ENCODE data around the gene BLOC1S5. TPM values are rescaled to one million over a fixed set of nuclear protein-coding genes. Genes with fewer than 3 reads are reported as not detected.

The BLOC1S5 gene
- total and polyA plus RNA-seq, 9 of the 15 experiments (the other 6 are each of a cell fraction or from before 2014, with no cell fraction given) = 8.5 to 41.0 (median 27.7) TPM

DNA sequence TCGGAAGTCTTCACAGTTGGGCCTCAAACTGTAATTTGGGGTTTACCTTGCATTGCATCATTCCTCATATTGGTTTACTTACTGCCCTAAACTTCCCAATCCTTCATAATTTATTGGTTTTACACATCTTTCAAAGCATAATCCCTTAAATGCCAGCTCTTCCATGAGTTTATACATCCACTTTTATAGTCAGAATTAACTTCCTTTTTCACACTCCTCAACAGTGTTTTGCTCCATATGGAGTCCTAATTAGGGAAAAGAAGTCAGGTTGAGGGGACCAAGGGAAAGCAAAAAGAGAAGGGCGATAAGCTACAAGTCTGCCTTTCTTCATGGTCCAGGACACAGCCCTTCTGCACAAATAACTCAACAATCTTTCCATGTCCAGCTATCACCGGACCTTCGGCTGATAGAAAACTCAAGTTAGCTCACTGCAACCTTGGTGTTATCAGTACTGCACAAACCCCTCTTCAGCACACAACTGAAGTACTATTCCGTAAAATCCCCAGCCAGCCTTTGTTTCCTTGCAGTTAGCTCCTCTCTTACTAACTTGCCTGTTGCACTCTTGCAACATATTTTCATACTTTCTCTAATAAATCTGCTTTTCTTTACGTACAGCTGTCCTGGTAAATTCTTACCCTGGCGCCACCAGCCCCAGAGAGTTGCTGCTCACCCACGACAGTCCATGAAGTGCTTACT, 36.1 kb upstream of the BLOC1S5 start (continued):
- TF ChIP-seq, protein P1, sequence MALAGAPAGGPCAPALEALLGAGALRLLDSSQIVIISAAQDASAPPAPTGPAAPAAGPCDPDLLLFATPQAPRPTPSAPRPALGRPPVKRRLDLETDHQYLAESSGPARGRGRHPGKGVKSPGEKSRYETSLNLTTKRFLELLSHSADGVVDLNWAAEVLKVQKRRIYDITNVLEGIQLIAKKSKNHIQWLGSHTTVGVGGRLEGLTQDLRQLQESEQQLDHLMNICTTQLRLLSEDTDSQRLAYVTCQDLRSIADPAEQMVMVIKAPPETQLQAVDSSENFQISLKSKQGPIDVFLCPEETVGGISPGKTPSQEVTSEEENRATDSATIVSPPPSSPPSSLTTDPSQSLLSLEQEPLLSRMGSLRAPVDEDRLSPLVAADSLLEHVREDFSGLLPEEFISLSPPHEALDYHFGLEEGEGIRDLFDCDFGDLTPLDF (CRISPR knock-in tag; IDR thresholded peaks at IDR 0.05) = peak; percentile 73; the same call in 1 of the 2 replicates
- TF ChIP-seq ZNF24 (IDR thresholded peaks at IDR 0.05) (peak; percentile 20; the same call in 1 of the 2 replicates), SMAD1 (IDR thresholded peaks at IDR 0.05; ENCODE audit: low read depth, low read length, partially characterized antibody) (peak; percentile 18), FOXJ2 (tag; IDR thresholded peaks at IDR 0.05) (0 out of 2 replicates have a peak, but pooled peaks have one; percentile 5), TBP (optimal IDR thresholded peaks at IDR 0.05; ENCODE audit: low read depth, low read length) (peak; percentile 27), NR2C2 (CRISPR knock-in tag; IDR thresholded peaks at IDR 0.05) (no peak; the same call in 1 of the 2 replicates), NR2C2 (tag; IDR thresholded peaks at IDR 0.05) (peak; percentile 76; the same call in 1 of the 2 replicates), PML (IDR thresholded peaks at IDR 0.05; ENCODE audit: low read length) (0 out of 2 replicates have a peak, but pooled peaks have one; percentile 25), L3MBTL2 (IDR thresholded peaks at IDR 0.05) (no peak), SMC3 (conservative IDR thresholded peaks at IDR 0.05; ENCODE audit: insufficient read depth, low read depth, low read length) (no peak), TAL1 (IDR thresholded peaks at IDR 0.05) (peak; percentile 74), EHMT2 (IDR thresholded peaks at IDR 0.05) (0 out of 2 replicates have a peak, but pooled peaks have one; percentile 9), ARID1B (IDR thresholded peaks at IDR 0.05) (peak; percentile 88), NEUROD1 (IDR thresholded peaks at IDR 0.05; ENCODE audit: borderline replicate concordance, low read depth, low read length, partially characterized antibody) (peak; percentile 23), ZEB2 (IDR thresholded peaks at IDR 0.05) (no peak), RBBP5 (IDR thresholded peaks at IDR 0.05; ENCODE audit: borderline replicate concordance, insufficient read depth, low read length, poor library complexity, severe bottlenecking) (peak; percentile 40)
- TF ChIP-seq, protein P2, sequence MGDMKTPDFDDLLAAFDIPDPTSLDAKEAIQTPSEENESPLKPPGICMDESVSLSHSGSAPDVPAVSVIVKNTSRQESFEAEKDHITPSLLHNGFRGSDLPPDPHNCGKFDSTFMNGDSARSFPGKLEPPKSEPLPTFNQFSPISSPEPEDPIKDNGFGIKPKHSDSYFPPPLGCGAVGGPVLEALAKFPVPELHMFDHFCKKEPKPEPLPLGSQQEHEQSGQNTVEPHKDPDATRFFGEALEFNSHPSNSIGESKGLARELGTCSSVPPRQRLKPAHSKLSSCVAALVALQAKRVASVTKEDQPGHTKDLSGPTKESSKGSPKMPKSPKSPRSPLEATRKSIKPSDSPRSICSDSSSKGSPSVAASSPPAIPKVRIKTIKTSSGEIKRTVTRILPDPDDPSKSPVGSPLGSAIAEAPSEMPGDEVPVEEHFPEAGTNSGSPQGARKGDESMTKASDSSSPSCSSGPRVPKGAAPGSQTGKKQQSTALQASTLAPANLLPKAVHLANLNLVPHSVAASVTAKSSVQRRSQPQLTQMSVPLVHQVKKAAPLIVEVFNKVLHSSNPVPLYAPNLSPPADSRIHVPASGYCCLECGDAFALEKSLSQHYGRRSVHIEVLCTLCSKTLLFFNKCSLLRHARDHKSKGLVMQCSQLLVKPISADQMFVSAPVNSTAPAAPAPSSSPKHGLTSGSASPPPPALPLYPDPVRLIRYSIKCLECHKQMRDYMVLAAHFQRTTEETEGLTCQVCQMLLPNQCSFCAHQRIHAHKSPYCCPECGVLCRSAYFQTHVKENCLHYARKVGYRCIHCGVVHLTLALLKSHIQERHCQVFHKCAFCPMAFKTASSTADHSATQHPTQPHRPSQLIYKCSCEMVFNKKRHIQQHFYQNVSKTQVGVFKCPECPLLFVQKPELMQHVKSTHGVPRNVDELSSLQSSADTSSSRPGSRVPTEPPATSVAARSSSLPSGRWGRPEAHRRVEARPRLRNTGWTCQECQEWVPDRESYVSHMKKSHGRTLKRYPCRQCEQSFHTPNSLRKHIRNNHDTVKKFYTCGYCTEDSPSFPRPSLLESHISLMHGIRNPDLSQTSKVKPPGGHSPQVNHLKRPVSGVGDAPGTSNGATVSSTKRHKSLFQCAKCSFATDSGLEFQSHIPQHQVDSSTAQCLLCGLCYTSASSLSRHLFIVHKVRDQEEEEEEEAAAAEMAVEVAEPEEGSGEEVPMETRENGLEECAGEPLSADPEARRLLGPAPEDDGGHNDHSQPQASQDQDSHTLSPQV (IDR thresholded peaks at IDR 0.05) = peak; percentile 63; the same call in 1 of the 2 replicates
- TF ChIP-seq, protein P3, sequence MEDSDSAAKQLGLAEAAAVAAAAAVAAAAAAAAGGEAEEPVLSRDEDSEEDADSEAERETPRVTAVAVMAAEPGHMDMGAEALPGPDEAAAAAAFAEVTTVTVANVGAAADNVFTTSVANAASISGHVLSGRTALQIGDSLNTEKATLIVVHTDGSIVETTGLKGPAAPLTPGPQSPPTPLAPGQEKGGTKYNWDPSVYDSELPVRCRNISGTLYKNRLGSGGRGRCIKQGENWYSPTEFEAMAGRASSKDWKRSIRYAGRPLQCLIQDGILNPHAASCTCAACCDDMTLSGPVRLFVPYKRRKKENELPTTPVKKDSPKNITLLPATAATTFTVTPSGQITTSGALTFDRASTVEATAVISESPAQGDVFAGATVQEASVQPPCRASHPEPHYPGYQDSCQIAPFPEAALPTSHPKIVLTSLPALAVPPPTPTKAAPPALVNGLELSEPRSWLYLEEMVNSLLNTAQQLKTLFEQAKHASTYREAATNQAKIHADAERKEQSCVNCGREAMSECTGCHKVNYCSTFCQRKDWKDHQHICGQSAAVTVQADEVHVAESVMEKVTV (CRISPR knock-in tag; IDR thresholded peaks at IDR 0.05) = 0 out of 2 replicates have a peak, but pooled peaks have one; percentile 3
